HCT116 (cell line): ENCODE data around the gene GUSB.
"Not testable (repeated sequence)": the region's sequence is repeated elsewhere in the genome, so short reads cannot be mapped to it uniquely, and the experiment has no call there.

Experiments
- CTCF ChIP-seq, 3 experiments: fragments of 200-600 bp in 1 of 3; sonication (generic) in 1 of 3; IDR thresholded peaks in 2 of 3; conservative IDR thresholded peaks in 1 of 3; 2 replicates each; pipeline ENCODE4 v1.5.1; 2012 to 2017; ENCODE audit warnings: low read depth in 2 of 3, low read length in 2 of 3, antibody characterized with exemption in 1 of 3, borderline replicate concordance in 1 of 3, control low read depth in 1 of 3, mild to moderate bottlenecking in 1 of 3, mixed read lengths in 1 of 3, mixed run types in 1 of 3, moderate library complexity in 1 of 3; ENCODE audit not compliant: insufficient read depth in 1 of 3
- ELF1 ChIP-seq: IDR thresholded peaks from 2 replicates; pipeline ENCODE4 v1.6.1; 2012; ENCODE audit warnings: low read depth, borderline replicate concordance
- EZH2 ChIP-seq: fragments of 200-600 bp; sonication (generic); IDR thresholded peaks from 2 replicates; pipeline ENCODE4 v1.6.1; 2017; ENCODE audit warnings: antibody characterized with exemption, mixed run types
- FOSL1 ChIP-seq: IDR thresholded peaks from 2 replicates; pipeline ENCODE4 v1.6.1; 2012; ENCODE audit warnings: low read depth
- POLR2A ChIP-seq: IDR thresholded peaks from 2 replicates; pipeline ENCODE4 v1.7.0; 2011; ENCODE audit warnings: borderline replicate concordance; ENCODE audit not compliant: insufficient read depth, insufficient read length; ENCODE audit errors: extremely low read depth
- POLR2AphosphoS5 ChIP-seq: IDR thresholded peaks from 2 replicates; pipeline ENCODE4 v1.6.1; 2011; ENCODE audit warnings: mild to moderate bottlenecking, low read depth, low read length, moderate library complexity
- SIN3A ChIP-seq: IDR thresholded peaks from 2 replicates; pipeline ENCODE4 v1.6.1; 2012; ENCODE audit warnings: low read depth
- YY1 ChIP-seq: IDR thresholded peaks from 2 replicates; pipeline ENCODE4 v1.6.1; 2011; ENCODE audit warnings: low read length, low read depth, moderate library complexity, mild to moderate bottlenecking; ENCODE audit not compliant: insufficient replicate concordance; ENCODE audit errors: extremely low read depth
- ZNF274 ChIP-seq: fragments of 200-500 bp; sonication (Bioruptor generic); IDR thresholded peaks from 2 replicates; pipeline ENCODE4 v1.6.1; 2014; ENCODE audit warnings: mild to moderate bottlenecking, low read depth, low read length, inconsistent platforms
- TF ChIP-seq, protein P1 (sequence below): IDR thresholded peaks from 2 replicates; pipeline ENCODE4 v1.6.1; 2011; ENCODE audit warnings: mild to moderate bottlenecking, low read length, moderate library complexity; ENCODE audit not compliant: insufficient replicate concordance; ENCODE audit errors: extremely low read depth
- TF ChIP-seq, protein P2 (sequence below): IDR thresholded peaks from 2 replicates; pipeline ENCODE4 v1.6.1; 2012; ENCODE audit warnings: low read depth
- TF ChIP-seq, protein P3 (sequence below): IDR thresholded peaks from 2 replicates; pipeline ENCODE4 v1.6.1; 2012

DNA sequence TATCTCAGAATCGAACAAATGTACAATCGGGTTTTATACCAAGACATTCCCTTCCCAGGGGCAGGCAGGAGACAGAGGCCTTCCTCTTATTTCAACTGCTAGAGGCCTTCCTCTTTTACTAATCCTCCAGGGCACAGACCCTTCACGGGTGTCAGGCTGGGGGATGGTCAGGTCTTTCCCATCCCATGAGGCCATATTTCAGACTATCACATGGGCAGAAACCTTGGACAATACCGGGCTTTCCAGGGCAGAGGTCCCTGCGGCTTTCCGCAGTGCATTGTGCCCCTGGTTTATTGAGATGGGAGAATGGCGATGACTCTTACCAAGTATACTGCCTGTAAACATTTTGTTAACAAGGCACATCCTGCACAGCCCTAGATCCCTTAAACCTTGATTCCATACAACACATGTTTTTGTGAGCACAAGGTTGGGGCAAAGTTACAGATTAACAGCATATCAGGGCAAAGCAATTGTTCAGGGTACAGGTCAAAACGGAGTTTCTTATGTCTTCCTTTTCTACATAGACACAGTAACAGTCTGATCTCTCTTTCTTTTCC lies 23.2 kb upstream of the GUSB start:
- TF ChIP-seq, protein P1, sequence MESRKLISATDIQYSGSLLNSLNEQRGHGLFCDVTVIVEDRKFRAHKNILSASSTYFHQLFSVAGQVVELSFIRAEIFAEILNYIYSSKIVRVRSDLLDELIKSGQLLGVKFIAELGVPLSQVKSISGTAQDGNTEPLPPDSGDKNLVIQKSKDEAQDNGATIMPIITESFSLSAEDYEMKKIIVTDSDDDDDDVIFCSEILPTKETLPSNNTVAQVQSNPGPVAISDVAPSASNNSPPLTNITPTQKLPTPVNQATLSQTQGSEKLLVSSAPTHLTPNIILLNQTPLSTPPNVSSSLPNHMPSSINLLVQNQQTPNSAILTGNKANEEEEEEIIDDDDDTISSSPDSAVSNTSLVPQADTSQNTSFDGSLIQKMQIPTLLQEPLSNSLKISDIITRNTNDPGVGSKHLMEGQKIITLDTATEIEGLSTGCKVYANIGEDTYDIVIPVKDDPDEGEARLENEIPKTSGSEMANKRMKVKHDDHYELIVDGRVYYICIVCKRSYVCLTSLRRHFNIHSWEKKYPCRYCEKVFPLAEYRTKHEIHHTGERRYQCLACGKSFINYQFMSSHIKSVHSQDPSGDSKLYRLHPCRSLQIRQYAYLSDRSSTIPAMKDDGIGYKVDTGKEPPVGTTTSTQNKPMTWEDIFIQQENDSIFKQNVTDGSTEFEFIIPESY: not testable (repeated sequence)
- TF ChIP-seq, protein P2, sequence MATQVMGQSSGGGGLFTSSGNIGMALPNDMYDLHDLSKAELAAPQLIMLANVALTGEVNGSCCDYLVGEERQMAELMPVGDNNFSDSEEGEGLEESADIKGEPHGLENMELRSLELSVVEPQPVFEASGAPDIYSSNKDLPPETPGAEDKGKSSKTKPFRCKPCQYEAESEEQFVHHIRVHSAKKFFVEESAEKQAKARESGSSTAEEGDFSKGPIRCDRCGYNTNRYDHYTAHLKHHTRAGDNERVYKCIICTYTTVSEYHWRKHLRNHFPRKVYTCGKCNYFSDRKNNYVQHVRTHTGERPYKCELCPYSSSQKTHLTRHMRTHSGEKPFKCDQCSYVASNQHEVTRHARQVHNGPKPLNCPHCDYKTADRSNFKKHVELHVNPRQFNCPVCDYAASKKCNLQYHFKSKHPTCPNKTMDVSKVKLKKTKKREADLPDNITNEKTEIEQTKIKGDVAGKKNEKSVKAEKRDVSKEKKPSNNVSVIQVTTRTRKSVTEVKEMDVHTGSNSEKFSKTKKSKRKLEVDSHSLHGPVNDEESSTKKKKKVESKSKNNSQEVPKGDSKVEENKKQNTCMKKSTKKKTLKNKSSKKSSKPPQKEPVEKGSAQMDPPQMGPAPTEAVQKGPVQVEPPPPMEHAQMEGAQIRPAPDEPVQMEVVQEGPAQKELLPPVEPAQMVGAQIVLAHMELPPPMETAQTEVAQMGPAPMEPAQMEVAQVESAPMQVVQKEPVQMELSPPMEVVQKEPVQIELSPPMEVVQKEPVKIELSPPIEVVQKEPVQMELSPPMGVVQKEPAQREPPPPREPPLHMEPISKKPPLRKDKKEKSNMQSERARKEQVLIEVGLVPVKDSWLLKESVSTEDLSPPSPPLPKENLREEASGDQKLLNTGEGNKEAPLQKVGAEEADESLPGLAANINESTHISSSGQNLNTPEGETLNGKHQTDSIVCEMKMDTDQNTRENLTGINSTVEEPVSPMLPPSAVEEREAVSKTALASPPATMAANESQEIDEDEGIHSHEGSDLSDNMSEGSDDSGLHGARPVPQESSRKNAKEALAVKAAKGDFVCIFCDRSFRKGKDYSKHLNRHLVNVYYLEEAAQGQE: not testable (repeated sequence)
- TF ChIP-seq POLR2A; EZH2; ZNF274; ELF1; POLR2AphosphoS5; CTCF (IDR thresholded peaks at IDR 0.05 in 2 of 3, conservative IDR thresholded peaks at IDR 0.05 in 1 of 3; ENCODE audit: borderline replicate concordance in 1 of 3, insufficient read depth in 1 of 3, low read depth in 2 of 3, low read length in 2 of 3); YY1; SIN3A; FOSL1: not testable (repeated sequence)
- TF ChIP-seq, protein P3, sequence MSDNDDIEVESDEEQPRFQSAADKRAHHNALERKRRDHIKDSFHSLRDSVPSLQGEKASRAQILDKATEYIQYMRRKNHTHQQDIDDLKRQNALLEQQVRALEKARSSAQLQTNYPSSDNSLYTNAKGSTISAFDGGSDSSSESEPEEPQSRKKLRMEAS: not testable (repeated sequence)
